Measurements from ENCODE around the gene FRZB.
"Not testable (repeated sequence)": the region's sequence is repeated elsewhere in the genome, so short reads cannot be mapped to it uniquely, and the experiment has no call there.

Gene FRZB

DNA sequence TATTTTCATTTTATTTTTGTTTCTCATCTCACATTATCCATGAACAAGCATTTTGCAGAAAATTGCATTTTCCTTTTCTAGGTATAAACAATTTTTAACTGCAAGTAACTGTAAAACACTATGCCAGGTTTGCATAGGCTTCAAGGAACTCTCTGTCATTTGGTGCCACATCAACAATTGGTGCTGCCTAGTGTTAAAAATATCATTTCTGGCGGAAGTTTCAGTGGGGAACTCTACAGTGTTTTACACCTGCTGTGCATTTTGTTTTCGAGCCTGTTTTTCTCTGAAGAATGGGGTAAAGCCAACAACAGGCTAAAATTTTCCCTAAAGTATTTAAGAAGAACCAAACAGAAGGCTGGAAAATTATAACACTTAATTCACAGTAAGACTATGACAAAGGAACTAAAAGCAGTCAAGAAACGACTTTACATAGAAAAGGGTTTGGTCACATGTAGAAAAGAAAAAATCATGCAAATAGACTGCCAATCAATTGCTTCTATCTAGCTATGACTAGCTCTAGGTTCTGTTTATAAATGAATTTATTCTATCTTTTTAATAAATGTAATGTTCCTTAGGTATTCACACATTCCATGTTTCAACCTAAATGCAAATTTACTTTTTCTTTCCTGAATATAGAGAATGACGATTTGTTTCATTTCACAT lies 21.4 kb upstream of the FRZB start:
- no peak for DNase-seq

- no peak for DNase-seq
Observed at GRCh38 chr2:182887093-182887492, 20.7 kb upstream of the FRZB start.

- DNase-seq: no peak
Observed at GRCh38 chr2:182885771-182886170, 19.3 kb upstream of the FRZB start.

DNA sequence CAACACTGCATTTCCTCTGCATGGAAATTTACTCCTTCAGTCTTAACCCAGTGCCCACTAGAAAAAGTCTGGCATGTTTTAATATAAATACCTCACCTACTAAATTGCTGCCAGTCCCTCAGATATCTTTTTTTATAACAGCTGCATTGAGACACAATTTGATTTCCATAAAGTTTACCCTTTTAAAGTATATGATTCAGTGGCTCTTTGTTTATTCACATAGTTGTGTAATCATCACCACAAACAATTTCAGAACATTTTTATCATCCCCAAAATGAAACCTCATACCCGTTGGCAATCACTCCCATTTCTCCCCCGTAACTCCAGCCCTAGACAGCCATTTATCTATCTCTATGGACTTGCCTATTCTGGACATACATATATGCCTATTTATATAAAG lies 17.0 kb upstream of the FRZB start:
- no peak for DNase-seq

DNA sequence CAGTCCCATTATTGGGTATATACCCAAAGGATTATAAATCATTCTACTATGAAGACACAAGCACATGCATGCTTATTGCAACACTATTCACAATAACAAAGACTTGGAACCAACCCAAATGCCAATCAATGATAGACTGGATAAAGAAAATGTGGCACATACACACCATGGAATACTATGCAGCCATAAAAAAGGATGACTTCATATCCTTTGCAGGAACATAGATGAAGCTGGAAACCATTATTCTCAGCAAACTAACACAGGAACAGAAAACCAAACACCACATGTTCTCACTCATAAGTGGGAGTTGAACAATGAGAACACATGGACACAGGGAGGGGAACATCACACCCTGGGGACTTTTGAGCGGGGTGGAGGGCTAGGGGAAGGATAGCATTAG lies 13.7 kb upstream of the FRZB start:
- DNase-seq: not testable (repeated sequence)

GRCh38 chr2:182876653-182877052 lies 10.2 kb upstream of the FRZB start:
- not testable (repeated sequence) for DNase-seq

- peak; percentile 32 for DNase-seq
Observed at GRCh38 chr2:182870227-182870626, 3.8 kb upstream of the FRZB start.

- DNase-seq: no peak
Observed at GRCh38 chr2:182868054-182868796, 1.8 kb upstream of the FRZB start.

DNA sequence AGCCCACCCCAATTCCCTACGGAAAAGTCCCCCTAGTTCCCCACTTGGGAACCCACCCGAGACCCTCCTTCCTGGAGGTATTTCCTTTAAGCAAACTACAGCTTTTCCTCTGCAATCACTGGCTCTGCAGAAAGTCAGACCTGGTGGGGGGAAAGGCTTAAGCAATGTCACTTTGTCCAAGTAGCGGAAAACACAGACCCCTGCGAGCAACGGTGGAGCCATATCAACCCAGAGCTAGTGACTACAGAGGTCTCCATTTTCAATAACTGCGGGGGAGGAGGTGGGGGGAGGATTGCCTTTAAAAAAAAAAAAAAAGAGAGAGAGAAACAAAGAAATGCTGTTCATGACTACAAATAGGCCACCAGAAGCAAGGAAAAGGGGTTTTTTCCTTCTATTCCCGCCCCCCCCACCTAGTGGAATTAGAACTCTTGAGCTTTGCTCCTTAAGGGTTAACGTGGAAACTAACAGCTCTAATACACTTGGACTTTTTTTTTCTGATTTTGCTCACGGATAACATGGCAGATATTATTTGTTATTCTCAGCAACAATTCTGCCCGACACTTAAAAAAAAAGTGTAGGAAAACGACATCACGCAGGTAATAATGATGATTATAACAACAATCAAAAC lies 1.1 kb upstream of the FRZB start:
- DNase-seq: no peak

GRCh38 chr2:182866095-182866460 lies 359 bp downstream of the FRZB start:
- DNase-seq: no peak

- DNase-seq: no peak
Observed at GRCh38 chr2:182864949-182865570, 1.4 kb downstream of the FRZB start.

DNA sequence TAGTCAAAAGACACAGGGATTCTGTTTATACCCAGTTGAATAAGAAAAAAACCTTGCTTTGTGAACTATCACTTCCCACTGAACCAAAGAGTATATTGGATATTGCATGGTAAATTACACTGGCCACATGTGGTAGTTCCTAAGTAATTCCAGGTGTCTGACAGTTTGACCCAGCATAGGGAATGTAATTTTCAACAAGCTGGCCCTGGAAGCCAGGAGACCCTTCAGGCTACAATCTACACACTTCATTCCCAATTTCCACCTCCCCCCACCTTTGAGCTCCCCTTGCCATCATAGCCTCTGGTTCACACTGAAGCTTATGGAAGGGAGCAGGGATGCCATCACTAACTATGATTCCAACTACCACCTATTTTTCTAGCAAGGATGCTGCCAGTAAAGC lies 2.8 kb downstream of the FRZB start:
- no peak for DNase-seq

- no peak for DNase-seq
Observed at GRCh38 chr2:182862091-182862490, 4.3 kb downstream of the FRZB start.

DNA sequence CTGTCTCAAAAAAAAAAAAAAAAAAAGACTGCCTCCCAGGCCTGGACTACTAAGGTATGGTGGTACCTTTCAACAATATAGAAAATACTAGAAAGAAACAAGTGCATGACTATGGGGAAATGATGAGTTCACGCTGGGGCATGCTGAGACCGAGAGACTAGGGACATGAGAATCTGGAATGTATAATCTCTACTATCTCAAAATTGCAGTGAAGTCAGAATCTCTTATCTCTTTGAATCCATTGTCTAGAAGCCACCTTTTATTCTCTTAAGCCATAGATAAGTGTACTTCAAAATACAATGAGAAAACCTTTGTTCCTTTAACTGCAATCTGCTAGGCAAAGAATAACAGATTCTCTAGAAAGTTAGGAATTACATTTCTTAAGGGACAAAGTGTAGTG lies 5.6 kb downstream of the FRZB start:
- no peak for DNase-seq

DNA sequence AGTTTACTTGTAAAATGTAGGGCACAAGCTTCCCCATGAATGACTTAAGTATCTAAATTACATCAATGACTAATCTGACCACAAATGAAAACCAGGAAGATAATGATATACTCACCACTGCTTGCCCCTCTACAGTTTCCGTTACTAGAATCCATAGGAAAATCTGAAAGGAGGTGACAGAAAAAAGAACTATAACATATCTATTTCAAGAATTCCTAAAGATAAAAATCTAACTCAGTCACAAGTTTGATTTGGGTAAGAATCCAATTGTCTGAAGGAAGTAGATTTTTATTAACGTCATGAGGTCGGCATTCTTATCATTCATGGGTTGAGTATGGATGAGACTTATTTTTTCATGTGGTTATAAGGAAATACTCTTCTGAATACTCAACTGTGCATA lies 7.8 kb downstream of the FRZB start:
- no peak for DNase-seq

- DNase-seq: no peak
Observed at GRCh38 chr2:182855376-182855775, 11.1 kb downstream of the FRZB start.

- DNase-seq: no peak
Observed at GRCh38 chr2:182854375-182855105, 11.9 kb downstream of the FRZB start.

DNA sequence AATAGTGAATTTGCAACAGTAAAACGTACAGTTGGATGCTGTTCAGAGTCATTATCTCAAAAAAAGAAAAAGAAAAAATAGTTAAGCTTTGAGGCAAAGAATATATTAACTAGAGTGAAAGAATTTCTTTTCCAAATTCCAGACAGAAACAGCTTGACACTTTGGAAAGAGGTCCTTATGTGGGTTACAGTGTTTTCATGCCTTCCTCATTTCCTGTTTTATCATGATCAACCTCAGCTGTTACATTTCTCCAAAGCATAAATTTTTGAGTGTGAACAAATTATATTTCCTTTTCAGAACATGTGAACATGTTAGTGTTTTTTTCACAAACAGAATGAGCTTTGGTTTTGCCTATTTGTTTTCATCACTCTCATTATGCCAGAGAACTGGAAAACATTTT lies 13.6 kb downstream of the FRZB start:
- no peak for DNase-seq

DNA sequence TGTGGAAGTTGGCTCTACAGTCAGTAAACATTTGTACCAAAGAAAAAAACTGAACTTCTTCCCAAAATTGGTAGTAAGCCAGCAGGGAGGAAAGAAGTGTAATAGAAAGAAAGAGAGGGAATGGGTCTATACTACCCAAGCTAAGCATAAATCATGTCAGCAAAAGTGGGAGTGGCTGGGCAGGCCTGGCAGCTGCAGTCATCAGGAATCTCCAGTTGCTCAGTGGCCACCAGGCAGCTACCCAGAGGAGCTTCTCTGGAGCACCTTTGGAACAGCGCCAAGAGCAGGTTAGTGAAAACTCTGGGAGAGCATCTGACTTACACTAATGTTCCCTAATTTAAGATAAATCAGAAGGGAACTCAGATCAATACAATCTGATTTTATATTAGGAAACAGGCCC lies 14.3 kb downstream of the FRZB start:
- no peak for DNase-seq

DNA sequence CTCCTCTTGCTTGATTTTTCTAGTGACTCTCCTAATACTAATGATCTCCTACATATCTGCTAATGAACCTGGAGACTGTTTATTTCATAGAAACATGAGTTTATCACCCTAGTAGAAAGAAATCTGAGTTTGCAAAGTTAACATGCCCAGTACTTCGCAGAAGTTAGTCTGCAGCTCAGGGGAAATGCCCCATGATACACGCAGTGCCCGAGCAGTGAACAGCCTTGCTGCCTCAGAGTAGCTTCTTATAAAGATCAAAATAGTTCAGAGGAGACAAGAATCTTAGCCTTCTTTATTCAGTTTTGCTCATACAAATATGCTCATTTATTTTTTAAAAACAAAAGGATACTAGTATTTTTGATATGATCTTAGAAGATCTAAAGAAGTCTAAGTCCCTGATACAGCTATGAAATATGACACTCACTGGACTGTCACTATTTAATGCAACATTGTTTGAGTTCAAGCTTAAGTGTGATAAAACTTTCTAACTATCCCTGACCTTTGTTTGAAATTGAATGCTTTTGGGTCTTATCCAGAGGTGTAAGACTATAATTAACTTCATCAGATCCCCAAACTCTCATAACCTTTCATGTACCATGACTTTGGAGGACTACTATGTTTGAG lies 20.5 kb downstream of the FRZB start:
- no peak for DNase-seq

DNA sequence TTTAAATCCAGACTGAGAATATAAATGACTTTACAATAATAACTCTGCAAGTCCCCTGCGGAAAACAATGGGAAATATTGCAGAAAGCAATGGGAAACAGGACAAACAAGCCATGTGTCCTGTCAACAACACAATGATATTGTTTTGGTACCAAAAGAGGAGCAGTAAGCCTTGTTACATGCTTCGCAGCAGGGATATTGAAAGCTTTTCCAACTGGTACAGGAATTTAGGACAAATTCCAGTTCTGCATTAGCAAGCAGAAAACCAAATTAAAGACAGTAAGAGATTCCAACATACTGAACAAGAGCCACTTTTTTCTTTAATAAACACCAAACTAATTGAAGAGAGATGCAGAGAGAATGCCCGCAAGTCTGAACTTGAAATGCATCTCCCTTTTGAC lies 30.0 kb downstream of the FRZB start:
- DNase-seq: no peak

DNA sequence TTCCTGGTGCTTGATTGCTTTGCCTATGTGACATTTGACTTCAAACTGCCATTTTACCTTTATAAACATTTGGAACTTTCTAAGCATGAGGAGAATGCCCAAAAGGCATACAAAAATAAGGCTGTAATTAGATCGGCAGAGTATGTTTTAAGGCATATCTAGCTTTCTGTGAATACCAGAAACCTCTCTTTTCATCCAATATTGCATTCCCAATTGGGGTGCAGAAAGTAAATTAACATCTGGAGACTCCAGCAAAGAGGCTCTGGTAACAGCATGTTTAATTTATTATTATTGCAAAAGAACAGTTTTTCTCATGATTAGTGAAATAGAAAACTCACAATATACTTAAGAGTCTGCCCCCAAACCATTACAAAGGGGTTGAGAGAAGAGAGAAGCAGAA lies 32.1 kb downstream of the FRZB start:
- DNase-seq: no peak

Measured in RPMI8226 (cell line).